Measurements from ENCODE around the gene MSI1. TPM values are rescaled to one million over a fixed set of nuclear protein-coding genes. Genes with fewer than 3 reads are reported as not detected.

The MSI1 gene
- total and polyA plus RNA-seq, 10 of the 15 experiments (the other 5 are each of a cell fraction or from before 2014, with no cell fraction given): 0.04 TPM; not detected in 9

DNA sequence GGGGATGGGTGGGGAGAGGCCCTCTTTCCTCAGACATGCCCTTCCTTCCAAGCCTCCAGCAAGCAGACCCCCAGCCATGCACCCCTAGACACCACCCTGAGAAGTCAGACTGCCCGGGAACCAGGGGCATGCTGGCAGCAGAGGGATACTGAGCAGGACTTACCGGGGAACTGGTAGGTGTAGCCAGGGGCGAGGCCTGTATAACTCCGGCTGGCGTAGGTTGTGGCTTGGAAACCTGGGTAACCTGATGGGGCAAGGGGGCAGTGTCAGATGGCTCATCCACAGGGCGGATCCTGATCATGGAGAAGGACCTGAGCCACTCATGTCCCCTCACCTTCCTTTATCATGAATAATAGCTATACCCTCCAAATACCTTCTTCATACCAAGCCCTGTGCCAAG, 15.8 kb downstream of the MSI1 start:
- no peaks in the 10 kb centered on the region for H4K20me1 ChIP-seq (ENCODE audit: control insufficient read depth, insufficient read depth)
- no peak overlapping the region for H3K27ac ChIP-seq (ENCODE audit: control insufficient read depth, insufficient read depth)
- intact Hi-C loops (cut with micrococcal nuclease; ENCODE audit: unreplicated experiment) (no loop called here), in situ Hi-C loops (cut with MboI) (no loop called here)
- DNase-seq (ENCODE audit: low read depth, low spot score): no peak
- H3K79me2 ChIP-seq (ENCODE audit: control insufficient read depth, insufficient read depth, low read length): no peaks in the 10 kb centered on the region
- TF ChIP-seq LARP7 (IDR thresholded peaks at IDR 0.05) (no peak), BMI1 (IDR thresholded peaks at IDR 0.05; ENCODE audit: borderline replicate concordance) (no peak), TCF3 (IDR thresholded peaks at IDR 0.05; ENCODE audit: borderline replicate concordance, insufficient read depth, low read depth, low read length) (no peak), WRNIP1 (IDR thresholded peaks at IDR 0.05; ENCODE audit: borderline replicate concordance, low read depth, low read length) (no peak), SUZ12 (IDR thresholded peaks at IDR 0.05; ENCODE audit: unreplicated experiment) (no peak), MEF2B (IDR thresholded peaks at IDR 0.05; ENCODE audit: partially characterized antibody, poor library complexity, severe bottlenecking) (no peak)
- TF ChIP-seq, protein P1, sequence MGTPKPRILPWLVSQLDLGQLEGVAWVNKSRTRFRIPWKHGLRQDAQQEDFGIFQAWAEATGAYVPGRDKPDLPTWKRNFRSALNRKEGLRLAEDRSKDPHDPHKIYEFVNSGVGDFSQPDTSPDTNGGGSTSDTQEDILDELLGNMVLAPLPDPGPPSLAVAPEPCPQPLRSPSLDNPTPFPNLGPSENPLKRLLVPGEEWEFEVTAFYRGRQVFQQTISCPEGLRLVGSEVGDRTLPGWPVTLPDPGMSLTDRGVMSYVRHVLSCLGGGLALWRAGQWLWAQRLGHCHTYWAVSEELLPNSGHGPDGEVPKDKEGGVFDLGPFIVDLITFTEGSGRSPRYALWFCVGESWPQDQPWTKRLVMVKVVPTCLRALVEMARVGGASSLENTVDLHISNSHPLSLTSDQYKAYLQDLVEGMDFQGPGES (IDR thresholded peaks at IDR 0.05): no peak
- TF ChIP-seq, protein P2, sequence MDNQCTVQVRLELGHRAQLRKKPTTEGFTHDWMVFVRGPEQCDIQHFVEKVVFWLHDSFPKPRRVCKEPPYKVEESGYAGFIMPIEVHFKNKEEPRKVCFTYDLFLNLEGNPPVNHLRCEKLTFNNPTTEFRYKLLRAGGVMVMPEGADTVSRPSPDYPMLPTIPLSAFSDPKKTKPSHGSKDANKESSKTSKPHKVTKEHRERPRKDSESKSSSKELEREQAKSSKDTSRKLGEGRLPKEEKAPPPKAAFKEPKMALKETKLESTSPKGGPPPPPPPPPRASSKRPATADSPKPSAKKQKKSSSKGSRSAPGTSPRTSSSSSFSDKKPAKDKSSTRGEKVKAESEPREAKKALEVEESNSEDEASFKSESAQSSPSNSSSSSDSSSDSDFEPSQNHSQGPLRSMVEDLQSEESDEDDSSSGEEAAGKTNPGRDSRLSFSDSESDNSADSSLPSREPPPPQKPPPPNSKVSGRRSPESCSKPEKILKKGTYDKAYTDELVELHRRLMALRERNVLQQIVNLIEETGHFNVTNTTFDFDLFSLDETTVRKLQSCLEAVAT (IDR thresholded peaks at IDR 0.05): no peak
- CTCF ChIA-PET: interaction anchor here (0.9 to 1.7 kb wide), 2 partner anchors 14 to 78 kb away, joined by 3 to 4 read pairs; no protein-coding TSS in a partner anchor
- H3K27me3 ChIP-seq (replicated peaks in 1 of 2; ENCODE audit: control insufficient read depth in 2 of 2, insufficient read depth in 2 of 2, low read length in 1 of 2): 0 out of 4 replicates have a peak, but pooled peaks cover 0 to 1% of the 10 kb centered on the region in 2 experiments
- 47% methylated on average over 6 of the region's 6 CpGs for WGBS (ENCODE audit: insufficient coverage, insufficient replicate concordance, low lambda C conversion rate, missing lambda C conversion rate)
- H3K9ac ChIP-seq (ENCODE audit: control insufficient read depth, insufficient read depth, low read length): no peak overlapping the region
- no peak for ATAC-seq
- FAIRE-seq: no peak
- RAD21 ChIA-PET (ENCODE audit: unreplicated experiment): no interaction called here
- H3K4me1 ChIP-seq (ENCODE audit: control insufficient read depth, insufficient read depth, low read length): no peaks in the 10 kb centered on the region
- no peak overlapping the region for H2AFZ ChIP-seq (ENCODE audit: control insufficient read depth, low read depth, low read length)
- POLR2A ChIA-PET: interaction anchor here (0.6 kb wide), 1 partner anchor 144 kb away, joined by 4 read pairs; no protein-coding TSS in a partner anchor
- BruUV-seq (replicated peaks): no TSS peak
- SMC1A ChIA-PET (ENCODE audit: uncharacterized antibody, unreplicated experiment): interaction anchor here (1.3 kb wide), 1 partner anchor 14 kb away, joined by 3 read pairs; no protein-coding TSS in a partner anchor
- H3K4me3 ChIP-seq: no peak overlapping the region
- no peaks in the 10 kb centered on the region for H3K36me3 ChIP-seq (ENCODE audit: control insufficient read depth in 2 of 2, insufficient read depth in 2 of 2, low read length in 1 of 2)
- H3K4me2 ChIP-seq (ENCODE audit: control insufficient read depth, insufficient read depth): no peak overlapping the region
- no peaks in the 10 kb centered on the region for H3K9me3 ChIP-seq (replicated peaks; ENCODE audit: control insufficient read depth, insufficient read depth, low read length)

All from GM12878 (cell line).